KMS-11 (cell line): Measurements from ENCODE around the gene EZR.

Experiments used
- H2AFZ ChIP-seq: fragments of 200-600 bp; sonication (generic); 2 replicates; pipeline ENCODE4 v1.6.1; 2016; ENCODE audit warnings: antibody characterized with exemption, mixed run types, low read depth
- H3K27ac ChIP-seq: fragments of 200-600 bp; sonication (generic); 2 replicates; pipeline ENCODE4 v1.6.1; 2016; ENCODE audit warnings: mild to moderate bottlenecking, mixed run types
- H3K27me3 ChIP-seq: fragments of 200-600 bp; sonication (generic); 2 replicates; pipeline ENCODE4 v1.6.1; 2017; ENCODE audit warnings: mild to moderate bottlenecking, low read depth, mixed run types, moderate library complexity; ENCODE audit not compliant: insufficient read depth
- H3K36me3 ChIP-seq: fragments of 200-600 bp; sonication (generic); 2 replicates; pipeline ENCODE4 v1.6.1; 2017; ENCODE audit warnings: mild to moderate bottlenecking, mixed run types; ENCODE audit not compliant: insufficient read depth
- H3K4me1 ChIP-seq: fragments of 200-600 bp; sonication (generic); 2 replicates; pipeline ENCODE4 v1.6.1; 2016; ENCODE audit warnings: mild to moderate bottlenecking, low read depth, mixed run types; ENCODE audit not compliant: poor library complexity, severe bottlenecking
- H3K4me2 ChIP-seq: fragments of 200-600 bp; sonication (generic); 2 replicates; pipeline ENCODE4 v1.7.0; 2016; ENCODE audit warnings: mild to moderate bottlenecking, mixed run types
- H3K4me3 ChIP-seq: fragments of 200-600 bp; sonication (generic); IDR thresholded peaks from 2 replicates; pipeline ENCODE4 v1.6.1; 2017; ENCODE audit warnings: low read depth, low read length, mixed read lengths; ENCODE audit not compliant: insufficient read depth
- H3K79me2 ChIP-seq: fragments of 200-600 bp; sonication (generic); 2 replicates; pipeline ENCODE4 v1.6.1; 2016; ENCODE audit warnings: low read depth, mixed run types; ENCODE audit not compliant: insufficient read depth
- H3K9ac ChIP-seq: fragments of 200-600 bp; sonication (generic); 2 replicates; pipeline ENCODE4 v1.6.1; 2016; ENCODE audit warnings: mild to moderate bottlenecking, mixed run types
- H4K20me1 ChIP-seq: fragments of 200-600 bp; sonication (generic); 2 replicates; pipeline ENCODE4 v1.6.1; 2016; ENCODE audit warnings: mild to moderate bottlenecking, mixed run types; ENCODE audit not compliant: insufficient read depth
- TF ChIP-seq, protein P1 (sequence below): fragments of 200-600 bp; sonication (generic); conservative IDR thresholded peaks from 2 replicates; pipeline ENCODE4 v1.6.1; 2017; ENCODE audit warnings: low read depth, mild to moderate bottlenecking, antibody characterized with exemption, low read length, moderate library complexity, mixed read lengths

EZR gene

DNA sequence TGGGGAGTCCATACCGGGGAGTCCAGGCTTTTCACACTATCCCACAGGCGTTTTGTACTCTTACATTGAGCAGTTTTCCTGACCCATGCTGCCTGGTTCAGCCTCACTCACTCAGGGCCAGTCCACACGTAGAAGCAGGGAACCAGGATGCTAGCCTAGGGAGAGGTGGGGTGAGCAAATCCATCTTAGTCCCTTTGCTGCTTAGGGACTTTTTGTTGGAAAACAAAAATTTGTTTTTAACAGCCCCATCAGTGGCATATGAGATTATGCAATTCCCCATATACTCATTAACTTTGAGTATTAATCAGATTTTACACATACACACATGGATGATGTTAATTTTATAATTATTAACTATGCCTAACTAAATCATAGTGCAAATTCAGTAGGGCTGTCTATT lies 84.2 kb downstream of the EZR start:
- no peaks in the 10 kb centered on the region for H3K27me3 ChIP-seq
- H4K20me1 ChIP-seq = no peaks in the 10 kb centered on the region
- no peaks in the 10 kb centered on the region for H3K36me3 ChIP-seq
- no peaks in the 10 kb centered on the region for H3K79me2 ChIP-seq
- H2AFZ ChIP-seq = no peak overlapping the region
- no peak overlapping the region for H3K4me3 ChIP-seq
- no peak overlapping the region for H3K9ac ChIP-seq
- H3K4me2 ChIP-seq = no peak overlapping the region
- H3K4me1 ChIP-seq = no peaks in the 10 kb centered on the region
- H3K27ac ChIP-seq = no peak overlapping the region
- TF ChIP-seq, protein P1, sequence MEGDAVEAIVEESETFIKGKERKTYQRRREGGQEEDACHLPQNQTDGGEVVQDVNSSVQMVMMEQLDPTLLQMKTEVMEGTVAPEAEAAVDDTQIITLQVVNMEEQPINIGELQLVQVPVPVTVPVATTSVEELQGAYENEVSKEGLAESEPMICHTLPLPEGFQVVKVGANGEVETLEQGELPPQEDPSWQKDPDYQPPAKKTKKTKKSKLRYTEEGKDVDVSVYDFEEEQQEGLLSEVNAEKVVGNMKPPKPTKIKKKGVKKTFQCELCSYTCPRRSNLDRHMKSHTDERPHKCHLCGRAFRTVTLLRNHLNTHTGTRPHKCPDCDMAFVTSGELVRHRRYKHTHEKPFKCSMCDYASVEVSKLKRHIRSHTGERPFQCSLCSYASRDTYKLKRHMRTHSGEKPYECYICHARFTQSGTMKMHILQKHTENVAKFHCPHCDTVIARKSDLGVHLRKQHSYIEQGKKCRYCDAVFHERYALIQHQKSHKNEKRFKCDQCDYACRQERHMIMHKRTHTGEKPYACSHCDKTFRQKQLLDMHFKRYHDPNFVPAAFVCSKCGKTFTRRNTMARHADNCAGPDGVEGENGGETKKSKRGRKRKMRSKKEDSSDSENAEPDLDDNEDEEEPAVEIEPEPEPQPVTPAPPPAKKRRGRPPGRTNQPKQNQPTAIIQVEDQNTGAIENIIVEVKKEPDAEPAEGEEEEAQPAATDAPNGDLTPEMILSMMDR = no peak

DNA sequence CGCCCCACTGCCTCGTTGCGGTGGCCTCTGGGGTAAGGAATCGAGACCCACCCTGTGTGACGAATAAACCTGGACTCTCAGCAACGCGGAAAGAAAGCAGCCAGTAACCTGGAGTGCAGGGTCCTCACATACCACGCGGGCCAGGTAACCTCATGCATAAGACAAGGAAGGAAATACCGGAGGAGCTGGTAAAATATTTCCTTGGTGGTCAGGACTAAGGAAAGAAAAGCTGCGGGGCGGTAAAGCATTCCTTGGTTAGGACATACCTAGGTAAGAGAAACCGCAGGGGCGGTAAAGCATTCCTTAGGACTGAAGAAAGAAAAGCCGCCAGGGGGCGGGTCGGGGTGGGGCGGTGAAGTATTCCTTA lies 88.6 kb downstream of the EZR start:
- Histone ChIP-seq H3K27ac (no peak overlapping the region), H3K4me3 (no peak overlapping the region), H3K4me1 (no peaks in the 10 kb centered on the region), H3K79me2 (no peaks in the 10 kb centered on the region), H2AFZ (no peak overlapping the region), H3K4me2 (no peak overlapping the region), H4K20me1 (no peaks in the 10 kb centered on the region), H3K36me3 (no peaks in the 10 kb centered on the region), H3K27me3 (no peaks in the 10 kb centered on the region), H3K9ac (no peak overlapping the region)
- TF ChIP-seq, protein P1 = no peak

DNA sequence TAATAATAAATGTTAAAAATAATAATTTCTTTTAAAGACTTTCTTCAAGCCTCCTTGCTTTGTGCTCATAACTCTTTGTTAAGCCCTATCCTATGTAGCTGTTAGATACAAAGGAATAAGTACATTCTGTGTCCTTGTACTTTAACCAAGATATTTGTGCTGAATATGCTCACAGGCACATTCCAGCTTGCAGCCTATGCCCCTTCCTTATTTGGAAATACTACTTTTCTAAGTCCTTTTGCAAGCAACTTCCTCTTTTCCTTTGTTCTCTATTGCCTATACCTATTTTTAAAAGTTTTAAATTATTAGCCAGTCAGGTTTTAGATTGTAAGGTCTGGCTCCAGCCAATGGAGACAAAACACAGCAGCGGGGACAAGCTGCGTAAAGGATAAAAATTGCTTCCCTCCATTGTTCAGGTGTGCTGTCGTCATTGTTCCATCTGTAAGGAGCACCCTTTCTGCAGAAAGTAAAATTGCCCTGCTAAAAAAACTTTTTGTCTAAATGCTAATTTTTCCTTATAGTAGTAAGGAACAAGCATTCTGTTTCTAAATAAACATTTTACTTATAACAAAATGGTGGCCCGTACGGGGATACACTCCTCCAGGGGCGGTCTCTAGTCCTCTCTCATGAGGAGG lies 89.1 kb downstream of the EZR start:
- Histone ChIP-seq H3K4me1 (no peaks in the 10 kb centered on the region), H2AFZ (no peak overlapping the region), H3K4me3 (no peak overlapping the region), H3K9ac (no peak overlapping the region), H3K27ac (no peak overlapping the region), H4K20me1 (no peaks in the 10 kb centered on the region), H3K79me2 (no peaks in the 10 kb centered on the region), H3K4me2 (no peak overlapping the region), H3K36me3 (no peaks in the 10 kb centered on the region), H3K27me3 (no peaks in the 10 kb centered on the region)
- TF ChIP-seq, protein P1 = no peak

DNA sequence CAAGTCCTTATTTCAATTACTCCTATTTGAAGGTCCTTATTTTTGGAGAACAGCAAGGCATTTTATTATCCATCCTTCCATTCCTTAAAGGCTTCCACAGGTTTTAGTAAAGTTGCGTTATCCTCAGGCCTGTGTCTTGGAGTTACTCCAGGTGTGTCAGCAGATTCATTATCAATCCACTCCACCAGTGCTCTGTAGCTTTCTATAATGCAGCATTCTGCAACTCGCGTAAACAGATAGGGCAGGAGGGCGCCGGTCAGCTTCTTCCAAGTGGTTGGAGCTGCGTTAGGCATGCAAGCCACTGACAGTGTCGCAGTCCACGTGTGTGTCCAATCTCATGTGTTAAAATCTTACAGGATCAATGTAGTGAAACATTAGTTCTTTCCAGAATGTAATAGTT lies 93.5 kb downstream of the EZR start:
- no peak overlapping the region for H3K4me3 ChIP-seq
- no peaks in the 10 kb centered on the region for H3K27me3 ChIP-seq
- H3K9ac ChIP-seq = no peak overlapping the region
- H3K36me3 ChIP-seq = no peaks in the 10 kb centered on the region
- no peak overlapping the region for H3K27ac ChIP-seq
- no peak overlapping the region for H2AFZ ChIP-seq
- TF ChIP-seq, protein P1 = no peak
- H3K4me1 ChIP-seq = no peaks in the 10 kb centered on the region
- no peak overlapping the region for H3K4me2 ChIP-seq
- no peaks in the 10 kb centered on the region for H4K20me1 ChIP-seq
- H3K79me2 ChIP-seq = no peaks in the 10 kb centered on the region
